Activated effector memory CD4-positive, alpha-beta T cell treated with Interleukin-2 at 50 U/mL for 16 hours (primary cell): ENCODE measurements around the gene IL22.
"Not testable (repeated sequence)": the region's sequence is repeated elsewhere in the genome, so short reads cannot be mapped to it uniquely, and the experiment has no call there.

Experiments used
- DNase-seq: peaks from one replicate; pipeline ENCODE4 v3.0.0-alpha.2; 2020

Gene IL22

DNA sequence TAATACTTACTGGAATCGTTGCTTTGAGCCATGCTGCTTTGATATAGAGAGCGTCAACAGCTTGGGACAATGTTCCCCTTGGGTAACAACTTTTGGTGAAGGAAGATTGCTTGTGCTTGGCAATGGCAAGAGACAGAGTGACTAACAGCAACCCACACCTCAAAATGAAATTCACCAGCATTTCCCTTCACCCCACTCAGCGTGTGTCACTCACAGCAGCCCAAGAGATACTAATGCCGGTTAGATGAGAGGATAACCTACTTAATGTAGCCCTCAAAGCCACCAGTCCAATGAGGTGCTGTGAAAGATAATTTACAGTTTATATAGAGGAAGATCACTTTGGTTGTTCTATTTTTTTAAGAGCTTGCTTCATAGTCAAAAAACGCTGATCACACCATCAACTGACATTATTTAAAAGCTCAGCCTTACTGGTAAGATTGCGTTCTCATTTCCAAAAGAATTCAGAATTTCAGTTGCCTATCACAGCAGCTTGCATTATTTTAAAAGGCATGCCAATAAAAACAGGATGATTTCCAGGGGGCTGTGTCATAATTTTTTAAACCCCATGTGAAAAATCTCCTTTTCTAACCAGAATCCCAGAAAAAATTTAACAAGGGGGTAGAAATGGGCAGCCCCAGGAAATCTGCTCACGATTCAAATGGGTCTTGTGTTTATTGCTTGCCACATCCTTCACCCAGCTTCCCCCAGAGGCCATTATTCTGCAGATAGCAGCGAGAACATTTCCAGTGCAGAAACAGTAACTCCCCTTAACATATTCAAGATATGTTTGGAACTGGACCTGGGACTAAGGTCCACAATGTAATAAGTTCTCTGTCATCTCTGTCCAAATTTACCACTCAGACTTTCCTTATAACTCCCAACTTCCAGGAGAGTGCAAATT, 27.6 kb downstream of the IL22 start, which contains the start of gene IL26:
TSS of gene IL26 (minus strand) at position 235 of the 901 bp plus-strand sequence. CDS start at position 181, 54 bp downstream.
- no peak for DNase-seq

DNA sequence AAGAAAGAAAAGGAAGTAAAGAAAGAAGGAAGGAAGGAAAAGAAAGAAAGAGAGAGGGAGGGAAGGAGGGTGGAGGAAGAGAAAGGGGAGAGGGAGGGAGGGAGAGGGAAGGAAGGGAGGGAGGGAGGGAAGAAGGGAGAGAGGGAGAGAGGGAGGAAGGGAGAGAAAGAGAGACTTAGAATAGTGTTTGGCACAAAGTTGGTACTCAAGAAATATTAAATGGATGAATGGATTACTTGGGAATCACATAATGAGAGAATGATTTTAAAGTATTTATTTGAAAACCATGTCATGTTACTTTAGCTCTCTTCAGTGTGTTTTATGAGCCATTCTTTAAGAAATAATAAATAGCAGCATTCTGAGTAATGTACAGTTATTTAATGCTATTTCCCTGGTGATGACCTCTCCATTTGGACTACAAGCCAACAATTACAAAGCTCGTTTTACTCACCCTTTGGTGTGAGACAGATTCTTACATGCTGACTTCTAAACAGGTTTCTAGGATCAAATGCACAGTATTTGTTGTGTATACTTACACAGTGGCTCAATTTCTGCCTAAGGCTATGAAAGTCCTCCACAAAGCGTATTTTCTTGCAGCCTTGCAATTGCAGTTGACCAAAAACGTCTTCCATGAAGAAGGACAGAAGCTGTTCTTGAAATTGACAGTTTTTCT, 28.7 kb downstream of the IL22 start:
- DNase-seq: no peak

DNA sequence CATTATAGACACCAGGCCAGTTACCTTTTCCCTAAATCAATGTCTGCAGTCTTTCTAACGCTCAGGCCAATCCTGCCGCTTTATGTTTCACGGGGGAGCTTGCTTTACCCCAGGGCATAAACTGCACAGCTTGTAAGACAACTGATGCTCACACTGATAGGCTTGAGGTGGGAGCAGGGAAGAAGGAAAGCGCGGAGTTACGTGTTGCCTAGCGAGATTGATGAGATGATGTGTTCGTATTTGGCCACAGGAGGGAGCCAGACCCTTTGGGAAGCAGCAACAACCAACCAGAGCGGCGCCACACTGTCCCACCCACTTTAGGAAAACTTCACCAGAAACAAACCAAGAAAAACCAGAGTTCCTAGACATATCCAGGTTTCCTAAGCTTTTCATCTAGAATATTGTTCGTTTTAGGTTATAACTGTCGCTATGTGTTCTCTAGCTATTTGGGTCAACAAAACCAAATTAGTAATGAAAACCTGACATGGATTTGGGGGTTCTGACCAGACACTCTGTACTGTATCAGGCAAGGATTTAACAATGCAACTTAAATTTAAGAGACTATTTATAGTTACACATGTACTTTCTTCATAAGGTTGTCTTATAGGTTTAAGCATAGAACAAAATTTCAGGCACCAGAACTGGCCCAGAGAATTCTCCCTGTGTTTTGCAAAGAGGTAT, 30.2 kb downstream of the IL22 start:
- peak; percentile 50 for DNase-seq

DNA sequence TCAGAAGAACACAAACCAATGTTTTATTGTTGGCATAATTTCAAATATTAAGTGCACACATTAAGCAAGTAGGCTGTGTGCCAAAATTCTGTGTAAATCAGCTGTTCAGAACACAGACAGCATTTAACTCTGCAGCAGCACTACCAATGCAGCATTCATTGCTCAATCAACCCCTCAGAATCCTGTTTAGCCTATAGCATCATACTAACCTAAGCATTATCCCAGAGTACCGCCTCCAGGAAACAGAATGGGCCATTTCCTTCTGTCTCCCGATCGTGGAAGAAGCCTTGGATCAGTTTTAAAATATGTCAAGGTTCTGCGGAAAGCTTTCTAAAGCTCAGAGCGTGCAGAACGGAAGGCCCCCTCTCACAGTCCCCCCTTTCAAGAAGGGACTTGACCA, 31.1 kb downstream of the IL22 start:
- no peak for DNase-seq

DNA sequence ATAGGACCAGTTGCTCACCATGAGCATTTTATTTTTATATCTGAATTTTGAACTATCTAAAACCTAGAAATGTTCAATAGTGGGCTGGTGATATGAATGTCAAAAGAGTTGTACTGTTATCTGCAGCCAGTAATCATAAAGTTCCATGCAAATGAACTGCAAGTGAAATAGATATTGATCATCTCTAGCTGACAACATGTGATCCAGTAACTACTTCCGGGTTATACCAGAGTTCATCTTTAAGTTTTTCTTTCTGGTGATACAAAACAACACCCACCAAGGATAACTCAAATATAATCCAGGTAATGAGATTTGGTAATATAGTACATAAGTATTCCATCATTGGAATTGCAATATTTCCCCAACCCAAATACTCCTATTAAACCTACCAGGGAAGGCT, 31.9 kb downstream of the IL22 start:
- no peak for DNase-seq

DNA sequence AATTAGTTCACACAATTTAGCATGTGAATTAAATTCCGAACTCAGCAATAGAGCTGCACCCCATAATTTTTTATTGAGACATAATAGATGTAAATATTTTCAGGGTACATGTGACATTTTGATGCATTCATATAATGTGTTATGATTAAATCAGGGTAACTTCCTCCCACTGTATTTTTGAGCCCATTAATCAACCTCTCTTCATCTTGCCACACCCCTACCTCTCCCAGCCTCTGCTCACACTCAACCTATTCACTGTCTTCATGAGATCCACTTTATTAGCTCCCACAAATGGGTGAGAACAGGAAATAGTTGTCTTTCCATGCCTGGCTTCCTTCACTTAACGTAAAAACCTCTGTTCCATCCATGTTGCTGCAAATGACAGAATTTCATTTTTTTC, 42.5 kb downstream of the IL22 start:
- no peak for DNase-seq

DNA sequence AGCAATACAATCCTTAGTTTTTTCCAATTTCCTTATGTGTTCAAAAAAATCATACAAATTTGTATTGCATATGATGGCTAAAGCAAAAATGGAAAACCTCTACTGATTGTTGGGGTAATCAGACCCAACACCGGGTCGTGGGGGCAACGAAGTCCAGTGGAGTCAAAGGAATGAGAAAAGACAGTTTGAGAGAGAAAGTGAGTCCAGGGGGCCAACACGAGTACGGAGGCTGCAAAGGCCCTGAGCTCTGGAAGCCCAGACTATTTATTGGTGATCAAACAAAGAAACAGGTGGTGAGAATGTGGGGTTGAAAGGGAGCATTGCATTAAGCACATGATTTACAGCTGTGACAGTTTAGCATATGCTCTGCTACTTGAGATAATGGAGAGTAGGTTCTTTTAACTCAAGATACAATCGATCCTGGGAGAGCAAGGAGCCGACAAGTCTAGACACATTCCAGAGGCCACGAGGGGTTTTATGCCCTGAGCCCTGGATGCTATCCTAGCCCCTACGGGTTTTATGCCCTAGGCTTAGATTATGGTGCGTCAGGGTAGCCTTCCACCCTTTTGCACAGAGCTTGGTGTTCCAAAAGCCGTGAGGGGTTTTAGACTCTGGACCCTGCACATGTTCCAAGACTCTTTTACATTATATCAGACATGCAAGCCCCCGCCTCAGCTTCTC, 44.2 kb downstream of the IL22 start:
- not testable (repeated sequence) for DNase-seq

DNA sequence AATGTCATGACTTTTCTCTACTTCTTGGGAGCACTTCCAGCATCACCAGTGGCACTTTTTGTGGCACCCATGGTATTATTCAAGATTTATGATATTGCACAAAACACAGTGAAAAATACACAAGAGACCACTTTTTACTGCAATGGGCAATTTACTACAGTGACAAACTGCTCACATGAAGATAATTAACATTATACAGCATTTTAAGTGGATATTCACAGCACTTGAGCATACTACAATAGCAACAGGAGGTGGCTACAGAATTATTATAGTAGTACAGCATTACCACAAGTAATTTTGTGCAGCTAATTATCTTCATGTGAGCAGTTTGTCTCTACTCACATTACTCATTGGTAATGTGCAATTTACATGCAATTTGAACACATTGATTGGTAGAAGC, 46.1 kb downstream of the IL22 start:
- DNase-seq: no peak

DNA sequence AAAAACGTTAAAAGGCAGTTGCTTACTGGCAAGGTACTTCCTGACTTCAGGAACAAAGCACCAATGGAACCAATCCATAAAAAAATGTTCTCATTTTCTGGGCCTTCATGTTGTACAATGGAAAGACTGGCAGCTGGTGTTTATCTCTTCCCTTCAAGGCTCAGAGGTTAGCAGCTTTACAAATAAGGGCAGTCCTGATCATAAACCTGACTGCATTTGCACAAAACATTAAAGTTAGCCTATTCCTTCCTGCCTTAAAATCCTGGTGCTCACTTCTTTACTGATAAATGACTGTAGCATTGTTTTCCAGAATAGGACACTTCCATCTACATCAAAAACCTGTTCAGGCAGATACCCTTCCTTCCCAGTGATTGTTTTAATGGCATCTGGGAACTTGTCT, 47.0 kb downstream of the IL22 start:
- no peak for DNase-seq

DNA sequence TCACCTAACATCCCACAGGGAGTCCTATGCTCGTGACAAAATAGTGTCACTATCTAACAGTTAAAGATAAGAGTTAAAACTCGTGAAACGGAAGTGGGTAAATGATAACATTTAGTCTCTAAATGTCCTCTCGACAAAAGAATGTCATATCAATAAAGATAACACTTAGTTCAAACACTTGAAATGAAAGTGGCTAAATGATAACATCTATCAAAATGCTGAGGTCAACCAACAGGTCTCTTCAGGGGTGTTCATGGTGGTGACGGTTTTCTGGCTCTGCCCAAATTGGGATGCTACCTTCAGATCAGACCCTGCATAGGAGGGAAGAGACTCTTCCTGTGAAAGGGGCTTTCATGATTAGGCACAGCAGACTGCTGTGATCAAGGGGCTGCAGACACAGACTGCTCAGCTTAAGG, 49.9 kb downstream of the IL22 start:
- no peak for DNase-seq

DNA sequence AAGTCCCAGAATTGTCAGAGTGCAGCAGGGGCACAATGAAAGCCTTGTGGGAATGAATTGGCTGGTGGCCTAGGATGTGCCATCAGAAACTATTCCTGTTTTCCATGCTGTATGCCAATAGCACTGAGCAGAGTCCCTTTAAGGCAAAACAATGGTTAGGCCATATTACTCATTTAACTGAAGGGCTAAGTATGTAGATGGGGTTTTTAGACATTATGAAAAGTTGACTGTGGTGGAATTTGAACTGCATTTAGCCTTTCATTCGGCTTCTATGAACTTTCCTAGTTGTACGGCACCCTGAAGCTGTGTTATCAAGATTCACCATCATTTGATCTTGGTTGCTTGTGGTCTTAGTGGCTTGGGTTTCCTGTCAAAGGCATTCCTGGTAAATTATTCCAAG, 52.5 kb downstream of the IL22 start:
- DNase-seq: no peak

DNA sequence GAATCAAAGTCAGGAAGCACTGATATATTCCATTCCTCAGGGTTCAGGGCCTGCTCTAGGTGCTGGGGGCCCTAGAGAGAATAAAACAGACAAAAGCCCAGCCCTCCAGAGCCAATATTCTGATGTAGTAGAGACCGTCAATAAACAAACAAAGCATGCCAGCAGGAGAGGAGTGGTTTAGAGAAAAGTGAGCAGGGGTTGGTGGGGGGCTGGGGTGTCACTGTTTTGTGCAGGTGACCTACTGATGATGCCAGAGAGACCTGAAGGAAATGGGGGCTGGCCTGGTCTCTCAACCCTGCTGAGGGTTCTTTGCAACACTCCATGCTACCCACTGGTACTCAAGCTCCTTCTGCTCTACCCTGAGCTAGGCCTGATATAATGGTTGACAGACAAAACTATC, 54.3 kb downstream of the IL22 start:
- no peak for DNase-seq

DNA sequence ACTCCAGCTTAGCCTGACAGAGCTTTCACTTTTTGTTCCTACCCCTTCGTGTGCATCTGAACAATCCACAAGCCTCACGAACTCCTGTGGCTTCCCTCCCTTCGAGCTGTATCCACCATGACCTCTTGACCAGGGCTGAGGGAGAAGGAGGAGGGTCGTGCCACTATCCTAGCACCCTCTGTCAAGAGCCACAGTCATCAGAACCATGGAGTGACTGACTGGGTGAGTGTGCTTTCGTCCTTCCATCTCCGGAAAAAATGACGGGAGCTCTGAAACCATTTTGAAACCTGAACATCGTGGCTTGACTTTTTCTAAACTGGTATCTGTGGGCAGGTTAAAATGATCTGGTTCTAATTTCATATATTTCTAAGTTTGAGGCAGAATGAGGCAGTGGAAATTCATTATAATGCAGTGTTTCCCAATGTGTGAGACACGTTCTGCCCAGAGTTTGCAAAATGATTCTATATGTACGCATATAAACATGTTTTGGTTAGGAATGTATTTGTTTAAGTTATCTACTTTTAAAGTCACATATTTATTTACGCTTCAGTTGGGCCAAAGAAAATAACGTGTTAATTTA, 54.8 kb downstream of the IL22 start:
- DNase-seq: no peak
